C4-2B (cell line): ENCODE measurements around the gene RAF1.

Source experiments
- ZFX ChIP-seq: fragments of 450-650 bp; IDR thresholded peaks from 2 replicates; pipeline ENCODE4 v1.6.1; 2017
- TF ChIP-seq, protein P1 (sequence below): fragments of 450-650 bp; conservative IDR thresholded peaks from 2 replicates; pipeline ENCODE4 v1.5.1; 2017; ENCODE audit warnings: mild to moderate bottlenecking

DNA sequence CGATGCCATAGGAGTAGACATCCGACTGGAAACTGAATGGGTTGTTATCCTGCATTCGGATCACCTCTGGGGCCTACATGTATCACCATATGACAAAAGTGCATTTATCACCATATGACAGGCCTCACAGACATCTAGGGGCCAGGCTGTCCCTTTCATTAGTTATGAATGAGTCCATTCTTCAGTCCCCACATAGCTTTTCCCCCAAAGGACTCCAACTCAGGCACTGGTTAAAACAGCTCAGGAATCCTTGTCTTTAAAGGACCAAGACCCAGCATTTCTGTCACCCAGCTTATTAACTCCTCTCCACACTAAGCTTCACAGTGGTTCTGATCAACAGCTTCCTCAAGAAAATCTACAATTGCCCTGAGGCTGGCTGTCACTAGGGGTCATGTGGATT, 78.7 kb downstream of the RAF1 start:
- TF ChIP-seq, protein P1, sequence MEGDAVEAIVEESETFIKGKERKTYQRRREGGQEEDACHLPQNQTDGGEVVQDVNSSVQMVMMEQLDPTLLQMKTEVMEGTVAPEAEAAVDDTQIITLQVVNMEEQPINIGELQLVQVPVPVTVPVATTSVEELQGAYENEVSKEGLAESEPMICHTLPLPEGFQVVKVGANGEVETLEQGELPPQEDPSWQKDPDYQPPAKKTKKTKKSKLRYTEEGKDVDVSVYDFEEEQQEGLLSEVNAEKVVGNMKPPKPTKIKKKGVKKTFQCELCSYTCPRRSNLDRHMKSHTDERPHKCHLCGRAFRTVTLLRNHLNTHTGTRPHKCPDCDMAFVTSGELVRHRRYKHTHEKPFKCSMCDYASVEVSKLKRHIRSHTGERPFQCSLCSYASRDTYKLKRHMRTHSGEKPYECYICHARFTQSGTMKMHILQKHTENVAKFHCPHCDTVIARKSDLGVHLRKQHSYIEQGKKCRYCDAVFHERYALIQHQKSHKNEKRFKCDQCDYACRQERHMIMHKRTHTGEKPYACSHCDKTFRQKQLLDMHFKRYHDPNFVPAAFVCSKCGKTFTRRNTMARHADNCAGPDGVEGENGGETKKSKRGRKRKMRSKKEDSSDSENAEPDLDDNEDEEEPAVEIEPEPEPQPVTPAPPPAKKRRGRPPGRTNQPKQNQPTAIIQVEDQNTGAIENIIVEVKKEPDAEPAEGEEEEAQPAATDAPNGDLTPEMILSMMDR, result no peak
- no peak for TF ChIP-seq ZFX
